ENCODE measurements around the gene CFDP1. TPM values are rescaled to one million over a fixed set of nuclear protein-coding genes. Genes with fewer than 3 reads are reported as not detected.

CFDP1 gene
- total and polyA plus RNA-seq, 2 of the 13 experiments (the other 11 are each of a cell fraction or from before 2014, with no cell fraction given) = 78.6 to 153 TPM

- TF ChIP-seq GPN1 (CRISPR knock-in tag; IDR thresholded peaks at IDR 0.05; ENCODE audit: borderline replicate concordance) = no peak
- TF ChIP-seq ZSCAN25 (CRISPR knock-in tag; IDR thresholded peaks at IDR 0.05) = no peak
- peak; percentile 58; the same call in 1 of the 2 replicates for TF ChIP-seq ZNF292 (CRISPR knock-in tag; IDR thresholded peaks at IDR 0.05; ENCODE audit: borderline replicate concordance, low read depth)
- TF ChIP-seq ZFY (CRISPR knock-in tag; IDR thresholded peaks at IDR 0.05) = no peak
- TF ChIP-seq SP5 (CRISPR knock-in tag; IDR thresholded peaks at IDR 0.05; ENCODE audit: borderline replicate concordance, low read depth) = peak; percentile 68; the same call in 1 of the 2 replicates
- no peak for TF ChIP-seq TBP (CRISPR knock-in tag; IDR thresholded peaks at IDR 0.05)
- no peak for TF ChIP-seq MAFG (CRISPR knock-in tag; IDR thresholded peaks at IDR 0.05)
- no peak for TF ChIP-seq CCAR2 (optimal IDR thresholded peaks at IDR 0.05; ENCODE audit: low read depth, low read length)
- no peak for TF ChIP-seq PREB (CRISPR knock-in tag; IDR thresholded peaks at IDR 0.05)
- TF ChIP-seq MEIS2 (CRISPR knock-in tag; IDR thresholded peaks at IDR 0.05) = no peak
- TF ChIP-seq PITX1 (CRISPR knock-in tag; IDR thresholded peaks at IDR 0.05) = no peak
- TF ChIP-seq ADNP (CRISPR knock-in tag; IDR thresholded peaks at IDR 0.05) = no peak
- no peak for TF ChIP-seq CREBL2 (CRISPR knock-in tag; IDR thresholded peaks at IDR 0.05; ENCODE audit: borderline replicate concordance)
- TF ChIP-seq, protein P1, sequence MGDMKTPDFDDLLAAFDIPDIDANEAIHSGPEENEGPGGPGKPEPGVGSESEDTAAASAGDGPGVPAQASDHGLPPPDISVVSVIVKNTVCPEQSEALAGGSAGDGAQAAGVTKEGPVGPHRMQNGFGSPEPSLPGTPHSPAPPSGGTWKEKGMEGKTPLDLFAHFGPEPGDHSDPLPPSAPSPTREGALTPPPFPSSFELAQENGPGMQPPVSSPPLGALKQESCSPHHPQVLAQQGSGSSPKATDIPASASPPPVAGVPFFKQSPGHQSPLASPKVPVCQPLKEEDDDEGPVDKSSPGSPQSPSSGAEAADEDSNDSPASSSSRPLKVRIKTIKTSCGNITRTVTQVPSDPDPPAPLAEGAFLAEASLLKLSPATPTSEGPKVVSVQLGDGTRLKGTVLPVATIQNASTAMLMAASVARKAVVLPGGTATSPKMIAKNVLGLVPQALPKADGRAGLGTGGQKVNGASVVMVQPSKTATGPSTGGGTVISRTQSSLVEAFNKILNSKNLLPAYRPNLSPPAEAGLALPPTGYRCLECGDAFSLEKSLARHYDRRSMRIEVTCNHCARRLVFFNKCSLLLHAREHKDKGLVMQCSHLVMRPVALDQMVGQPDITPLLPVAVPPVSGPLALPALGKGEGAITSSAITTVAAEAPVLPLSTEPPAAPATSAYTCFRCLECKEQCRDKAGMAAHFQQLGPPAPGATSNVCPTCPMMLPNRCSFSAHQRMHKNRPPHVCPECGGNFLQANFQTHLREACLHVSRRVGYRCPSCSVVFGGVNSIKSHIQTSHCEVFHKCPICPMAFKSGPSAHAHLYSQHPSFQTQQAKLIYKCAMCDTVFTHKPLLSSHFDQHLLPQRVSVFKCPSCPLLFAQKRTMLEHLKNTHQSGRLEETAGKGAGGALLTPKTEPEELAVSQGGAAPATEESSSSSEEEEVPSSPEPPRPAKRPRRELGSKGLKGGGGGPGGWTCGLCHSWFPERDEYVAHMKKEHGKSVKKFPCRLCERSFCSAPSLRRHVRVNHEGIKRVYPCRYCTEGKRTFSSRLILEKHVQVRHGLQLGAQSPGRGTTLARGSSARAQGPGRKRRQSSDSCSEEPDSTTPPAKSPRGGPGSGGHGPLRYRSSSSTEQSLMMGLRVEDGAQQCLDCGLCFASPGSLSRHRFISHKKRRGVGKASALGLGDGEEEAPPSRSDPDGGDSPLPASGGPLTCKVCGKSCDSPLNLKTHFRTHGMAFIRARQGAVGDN (CRISPR knock-in tag; IDR thresholded peaks at IDR 0.05) = peak; percentile 74
- TF ChIP-seq ZMYM4 (CRISPR knock-in tag; IDR thresholded peaks at IDR 0.05) = peak; percentile 73
- TF ChIP-seq E2F5 (CRISPR knock-in tag; conservative IDR thresholded peaks at IDR 0.05) = no peak
- no peak for TF ChIP-seq HBP1 (CRISPR knock-in tag; IDR thresholded peaks at IDR 0.05; ENCODE audit: low read depth)
- TF ChIP-seq ZNF678 (CRISPR knock-in tag; IDR thresholded peaks at IDR 0.05) = no peak
- TF ChIP-seq, protein P2, sequence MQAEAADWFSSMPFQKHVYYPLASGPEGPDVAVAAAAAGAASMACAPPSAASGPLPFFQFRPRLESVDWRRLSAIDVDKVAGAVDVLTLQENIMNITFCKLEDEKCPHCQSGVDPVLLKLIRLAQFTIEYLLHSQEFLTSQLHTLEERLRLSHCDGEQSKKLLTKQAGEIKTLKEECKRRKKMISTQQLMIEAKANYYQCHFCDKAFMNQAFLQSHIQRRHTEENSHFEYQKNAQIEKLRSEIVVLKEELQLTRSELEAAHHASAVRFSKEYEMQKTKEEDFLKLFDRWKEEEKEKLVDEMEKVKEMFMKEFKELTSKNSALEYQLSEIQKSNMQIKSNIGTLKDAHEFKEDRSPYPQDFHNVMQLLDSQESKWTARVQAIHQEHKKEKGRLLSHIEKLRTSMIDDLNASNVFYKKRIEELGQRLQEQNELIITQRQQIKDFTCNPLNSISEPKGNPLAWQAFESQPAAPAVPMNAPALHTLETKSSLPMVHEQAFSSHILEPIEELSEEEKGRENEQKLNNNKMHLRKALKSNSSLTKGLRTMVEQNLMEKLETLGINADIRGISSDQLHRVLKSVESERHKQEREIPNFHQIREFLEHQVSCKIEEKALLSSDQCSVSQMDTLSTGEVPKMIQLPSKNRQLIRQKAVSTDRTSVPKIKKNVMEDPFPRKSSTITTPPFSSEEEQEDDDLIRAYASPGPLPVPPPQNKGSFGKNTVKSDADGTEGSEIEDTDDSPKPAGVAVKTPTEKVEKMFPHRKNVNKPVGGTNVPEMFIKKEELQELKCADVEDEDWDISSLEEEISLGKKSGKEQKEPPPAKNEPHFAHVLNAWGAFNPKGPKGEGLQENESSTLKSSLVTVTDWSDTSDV (CRISPR knock-in tag; IDR thresholded peaks at IDR 0.05) = no peak
Measured at GRCh38 chr16:75420987-75421819, 12.1 kb downstream of the CFDP1 start (continued).

Measured in HepG2 (cell line).